Measurements from ENCODE around the gene MED22. TPM values are rescaled to one million over a fixed set of nuclear protein-coding genes. Genes with fewer than 3 reads are reported as not detected.
"Not testable (repeated sequence)": the region's sequence is repeated elsewhere in the genome, so short reads cannot be mapped to it uniquely, and the experiment has no call there.

Gene MED22
- 10 to 100 TPM; 25.7 to 34.8 (median 30.6) TPM for polyA plus RNA-seq (ENCODE audit: insufficient read length in 4 of 4)

GRCh38 chr9:133347985-133348717, at the start of gene MED22, which contains the start of gene RPL7A:
Gene MED22, minus strand, starts transcription at chr9:133348131. Its CDS starts 1,469 bp downstream, at chr9:133346662.
Gene RPL7A, plus strand, starts transcription at chr9:133348218. Its CDS starts 26 bp downstream, at chr9:133348244.
- peak; percentile 91 to 95 (median 94) for DNase-seq (ENCODE audit: low read depth in 4 of 4, low spot score in 2 of 4)

- no peak for DNase-seq (ENCODE audit: low read depth in 4 of 4, low spot score in 2 of 4)
Measured at GRCh38 chr9:133397370-133397769, 49.4 kb upstream of the MED22 start.

GRCh38 chr9:133396952-133397351, 49.0 kb upstream of the MED22 start:
- DNase-seq (ENCODE audit: low read depth in 4 of 4, low spot score in 2 of 4) = no peak

GRCh38 chr9:133394687-133395271, 46.8 kb upstream of the MED22 start:
- no peak for DNase-seq (ENCODE audit: low read depth in 4 of 4, low spot score in 2 of 4)

- no peak for DNase-seq (ENCODE audit: low read depth in 4 of 4, low spot score in 2 of 4)
Measured at GRCh38 chr9:133393399-133393798, 45.5 kb upstream of the MED22 start.

GRCh38 chr9:133392308-133392707, 44.4 kb upstream of the MED22 start:
- not testable (repeated sequence) for DNase-seq (ENCODE audit: low read depth in 4 of 4, low spot score in 2 of 4)

GRCh38 chr9:133391449-133391848, 43.5 kb upstream of the MED22 start:
- not testable (repeated sequence) for DNase-seq (ENCODE audit: low read depth in 4 of 4, low spot score in 2 of 4)

- DNase-seq (ENCODE audit: low read depth in 4 of 4, low spot score in 2 of 4) = no peak
Measured at GRCh38 chr9:133390713-133391112, 42.8 kb upstream of the MED22 start.

GRCh38 chr9:133389562-133389961, 41.6 kb upstream of the MED22 start:
- DNase-seq (ENCODE audit: low read depth in 4 of 4, low spot score in 2 of 4) = no peak

- no peak for DNase-seq (ENCODE audit: low read depth in 4 of 4, low spot score in 2 of 4)
Measured at GRCh38 chr9:133389025-133389557, 41.2 kb upstream of the MED22 start.

- DNase-seq (ENCODE audit: low read depth in 4 of 4, low spot score in 2 of 4) = no peak
Measured at GRCh38 chr9:133387680-133388079, 39.7 kb upstream of the MED22 start.

- DNase-seq (ENCODE audit: low read depth in 4 of 4, low spot score in 2 of 4) = no peak
Measured at GRCh38 chr9:133386338-133386737, 38.4 kb upstream of the MED22 start.

- no peak for DNase-seq (ENCODE audit: low read depth in 4 of 4, low spot score in 2 of 4)
Measured at GRCh38 chr9:133385452-133385851, 37.5 kb upstream of the MED22 start.

- no peak for DNase-seq (ENCODE audit: low read depth in 4 of 4, low spot score in 2 of 4)
Measured at GRCh38 chr9:133384736-133385321, 36.9 kb upstream of the MED22 start.

- no peak for DNase-seq (ENCODE audit: low read depth in 4 of 4, low spot score in 2 of 4)
Measured at GRCh38 chr9:133383438-133383837, 35.5 kb upstream of the MED22 start.

GRCh38 chr9:133382507-133383141, 34.7 kb upstream of the MED22 start:
- no peak for DNase-seq (ENCODE audit: low read depth in 4 of 4, low spot score in 2 of 4)

GRCh38 chr9:133380734-133381133, 32.8 kb upstream of the MED22 start:
- no peak for DNase-seq (ENCODE audit: low read depth in 4 of 4, low spot score in 2 of 4)

- DNase-seq (ENCODE audit: low read depth in 4 of 4, low spot score in 2 of 4) = no peak
Measured at GRCh38 chr9:133379153-133380086, 31.5 kb upstream of the MED22 start.

GRCh38 chr9:133378408-133378962, 30.6 kb upstream of the MED22 start:
- DNase-seq (ENCODE audit: low read depth in 4 of 4, low spot score in 2 of 4) = no peak

All from left renal cortex interstitium (tissue), 4 donors.